ENCODE measurements around the gene OGDH. TPM values are rescaled to one million over a fixed set of nuclear protein-coding genes. Genes with fewer than 3 reads are reported as not detected.
A peak's percentile ranks its signal among the peaks of the same experiment; 100 is the strongest.

OGDH gene
- total RNA-seq, 1 donor, result 99.7 TPM

- TF ChIP-seq, protein P1, sequence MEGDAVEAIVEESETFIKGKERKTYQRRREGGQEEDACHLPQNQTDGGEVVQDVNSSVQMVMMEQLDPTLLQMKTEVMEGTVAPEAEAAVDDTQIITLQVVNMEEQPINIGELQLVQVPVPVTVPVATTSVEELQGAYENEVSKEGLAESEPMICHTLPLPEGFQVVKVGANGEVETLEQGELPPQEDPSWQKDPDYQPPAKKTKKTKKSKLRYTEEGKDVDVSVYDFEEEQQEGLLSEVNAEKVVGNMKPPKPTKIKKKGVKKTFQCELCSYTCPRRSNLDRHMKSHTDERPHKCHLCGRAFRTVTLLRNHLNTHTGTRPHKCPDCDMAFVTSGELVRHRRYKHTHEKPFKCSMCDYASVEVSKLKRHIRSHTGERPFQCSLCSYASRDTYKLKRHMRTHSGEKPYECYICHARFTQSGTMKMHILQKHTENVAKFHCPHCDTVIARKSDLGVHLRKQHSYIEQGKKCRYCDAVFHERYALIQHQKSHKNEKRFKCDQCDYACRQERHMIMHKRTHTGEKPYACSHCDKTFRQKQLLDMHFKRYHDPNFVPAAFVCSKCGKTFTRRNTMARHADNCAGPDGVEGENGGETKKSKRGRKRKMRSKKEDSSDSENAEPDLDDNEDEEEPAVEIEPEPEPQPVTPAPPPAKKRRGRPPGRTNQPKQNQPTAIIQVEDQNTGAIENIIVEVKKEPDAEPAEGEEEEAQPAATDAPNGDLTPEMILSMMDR (IDR thresholded peaks at IDR 0.05; ENCODE audit: insufficient read depth, low read depth, low read length), result no peak
- DNase-seq (ENCODE audit: low read depth), result no peak
- no peak overlapping the region for H3K4me3 ChIP-seq (ENCODE audit: low read depth, low read length)
Measured at GRCh38 chr7:44703921-44704320, 97.5 kb downstream of the OGDH start.

- peak; percentile 68 for DNase-seq (ENCODE audit: low read depth)
- TF ChIP-seq, protein P1 (IDR thresholded peaks at IDR 0.05; ENCODE audit: insufficient read depth, low read depth, low read length), result no peak
- no peak overlapping the region for H3K4me3 ChIP-seq (ENCODE audit: low read depth, low read length)
Measured at GRCh38 chr7:44705434-44705833, 99.0 kb downstream of the OGDH start.

DNA sequence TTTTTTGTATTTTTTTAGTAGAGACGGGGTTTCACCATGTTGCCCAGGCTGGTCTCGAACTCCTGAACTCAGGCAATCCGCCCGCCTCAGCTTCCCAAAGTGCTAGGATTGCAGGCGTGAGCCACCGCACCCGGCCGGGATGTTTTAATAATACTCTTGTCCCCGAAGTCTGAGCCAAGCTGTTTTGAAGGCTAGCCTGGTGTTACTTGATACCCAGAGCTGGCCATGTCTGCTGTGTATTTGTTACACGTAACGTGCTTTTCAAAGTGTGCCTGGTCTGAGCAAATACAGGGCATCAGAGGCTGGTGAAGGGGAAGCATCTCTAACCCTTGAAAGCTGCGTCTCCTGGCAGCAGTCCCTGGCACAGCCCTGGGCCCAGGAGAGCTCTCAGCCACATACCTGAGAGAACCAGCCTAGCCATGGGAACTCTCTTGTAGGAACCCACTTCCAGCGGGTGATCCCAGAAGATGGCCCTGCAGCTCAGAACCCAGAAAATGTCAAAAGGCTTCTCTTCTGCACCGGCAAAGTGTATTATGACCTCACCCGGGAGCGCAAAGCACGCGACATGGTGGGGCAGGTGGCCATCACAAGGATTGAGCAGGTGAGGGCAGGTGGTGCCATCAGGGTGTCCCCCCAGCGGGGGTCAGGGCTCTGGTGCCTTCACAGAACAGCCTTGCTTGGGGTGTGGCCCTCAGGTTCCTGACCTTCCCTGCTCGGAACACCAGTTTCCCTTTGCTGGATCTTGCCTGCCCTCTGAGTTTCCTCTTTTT is 100.5 kb downstream of the OGDH start:
- TF ChIP-seq, protein P1 (IDR thresholded peaks at IDR 0.05; ENCODE audit: insufficient read depth, low read depth, low read length), result no peak
- no peak for DNase-seq (ENCODE audit: low read depth)
- H3K4me3 ChIP-seq (ENCODE audit: low read depth, low read length), result no peak overlapping the region

GRCh38 chr7:44707558-44708230 is 101.3 kb downstream of the OGDH start:
- TF ChIP-seq, protein P1 (IDR thresholded peaks at IDR 0.05; ENCODE audit: insufficient read depth, low read depth, low read length), result no peak
- DNase-seq (ENCODE audit: low read depth), result no peak

GRCh38 chr7:44709011-44709915 is 102.8 kb downstream of the OGDH start:
- DNase-seq (ENCODE audit: low read depth), result no peak
- TF ChIP-seq, protein P1 (IDR thresholded peaks at IDR 0.05; ENCODE audit: insufficient read depth, low read depth, low read length), result no peak
- H3K4me3 ChIP-seq (ENCODE audit: low read depth, low read length), result no peak overlapping the region

More at GRCh38 chr7:44707558-44708230, 101.3 kb downstream of the OGDH start:
- no peak overlapping the region for H3K4me3 ChIP-seq (ENCODE audit: low read depth, low read length)

DNA sequence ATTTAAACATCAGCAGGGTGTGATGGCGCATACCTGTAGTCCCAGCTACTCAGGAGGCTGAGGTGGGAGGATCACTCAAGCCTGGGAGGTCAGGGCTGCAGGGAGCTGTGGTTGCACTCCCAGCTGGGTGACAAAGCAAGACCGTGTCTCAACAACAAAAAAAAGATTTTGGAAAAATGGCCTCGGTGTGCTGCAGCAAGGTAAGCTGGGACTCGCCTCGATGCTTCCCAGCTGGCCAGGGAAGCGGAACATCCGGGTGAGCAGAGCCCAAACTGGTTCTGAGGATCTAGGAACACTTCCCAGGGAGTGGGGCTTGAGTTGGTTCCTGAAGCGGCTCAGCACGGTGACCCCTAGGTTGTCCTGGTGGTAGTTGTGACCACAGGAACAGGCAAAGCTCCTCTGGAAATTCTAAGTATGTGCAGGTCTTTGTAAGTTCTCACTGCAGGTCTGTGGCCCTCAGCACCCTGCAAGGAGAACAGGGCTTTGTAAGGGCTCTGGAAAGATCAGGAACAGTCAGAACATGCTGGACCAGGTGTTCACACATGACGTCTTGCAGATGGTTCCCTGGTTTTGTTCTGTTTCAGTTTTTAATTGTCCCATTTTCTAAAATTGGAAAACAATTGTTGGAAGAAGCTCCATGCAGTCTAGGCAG is 103.6 kb downstream of the OGDH start:
- no peak overlapping the region for H3K4me3 ChIP-seq (ENCODE audit: low read depth, low read length)
- DNase-seq (ENCODE audit: low read depth), result no peak
- TF ChIP-seq, protein P1 (IDR thresholded peaks at IDR 0.05; ENCODE audit: insufficient read depth, low read depth, low read length), result no peak
